ENCODE measurements around the gene CCL7. TPM values are rescaled to one million over a fixed set of nuclear protein-coding genes. Genes with fewer than 3 reads are reported as not detected.
"Not testable (repeated sequence)": the region's sequence is repeated elsewhere in the genome, so short reads cannot be mapped to it uniquely, and the experiment has no call there.

CCL7 gene
- not detected for polyA plus RNA-seq (ENCODE audit: insufficient read length)
- long read RNA-seq, donor 1: 0 reads
- long read RNA-seq, donor 2: 0 reads
- long read RNA-seq, donor 3: 0 reads
- long read RNA-seq, donor 4: 0 reads
- long read RNA-seq, donor 5: 0 reads
- long read RNA-seq, donor 6: 0 reads
- long read RNA-seq, donor 7: 0 reads
- long read RNA-seq, donor 8: 0 reads

DNA sequence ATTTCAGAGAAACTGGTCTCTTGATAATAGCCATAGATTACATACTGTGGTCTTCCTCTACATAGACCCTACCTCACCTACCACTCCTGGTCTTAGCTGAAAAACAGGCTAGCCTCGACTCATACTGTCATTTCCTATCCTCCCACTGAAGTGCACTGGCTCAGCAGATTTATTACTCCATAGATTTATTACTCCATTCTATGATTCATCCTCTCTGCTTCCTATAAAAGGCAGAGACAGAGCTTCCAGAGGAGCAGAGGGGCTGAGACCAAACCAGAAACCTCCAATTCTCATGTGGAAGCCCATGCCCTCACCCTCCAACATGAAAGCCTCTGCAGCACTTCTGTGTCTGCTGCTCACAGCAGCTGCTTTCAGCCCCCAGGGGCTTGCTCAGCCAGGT lies at the start of gene CCL7:
TSS of gene CCL7 (plus strand) at position 253 of the 400 bp plus-strand sequence. CDS start at position 323, 70 bp downstream.
- no peak for DNase-seq

GRCh38 chr17:34220752-34221395 lies 49.1 kb upstream of the CCL7 start:
- no peak for DNase-seq

- no peak for DNase-seq
Measured at GRCh38 chr17:34221411-34221810, 48.6 kb upstream of the CCL7 start.

DNA sequence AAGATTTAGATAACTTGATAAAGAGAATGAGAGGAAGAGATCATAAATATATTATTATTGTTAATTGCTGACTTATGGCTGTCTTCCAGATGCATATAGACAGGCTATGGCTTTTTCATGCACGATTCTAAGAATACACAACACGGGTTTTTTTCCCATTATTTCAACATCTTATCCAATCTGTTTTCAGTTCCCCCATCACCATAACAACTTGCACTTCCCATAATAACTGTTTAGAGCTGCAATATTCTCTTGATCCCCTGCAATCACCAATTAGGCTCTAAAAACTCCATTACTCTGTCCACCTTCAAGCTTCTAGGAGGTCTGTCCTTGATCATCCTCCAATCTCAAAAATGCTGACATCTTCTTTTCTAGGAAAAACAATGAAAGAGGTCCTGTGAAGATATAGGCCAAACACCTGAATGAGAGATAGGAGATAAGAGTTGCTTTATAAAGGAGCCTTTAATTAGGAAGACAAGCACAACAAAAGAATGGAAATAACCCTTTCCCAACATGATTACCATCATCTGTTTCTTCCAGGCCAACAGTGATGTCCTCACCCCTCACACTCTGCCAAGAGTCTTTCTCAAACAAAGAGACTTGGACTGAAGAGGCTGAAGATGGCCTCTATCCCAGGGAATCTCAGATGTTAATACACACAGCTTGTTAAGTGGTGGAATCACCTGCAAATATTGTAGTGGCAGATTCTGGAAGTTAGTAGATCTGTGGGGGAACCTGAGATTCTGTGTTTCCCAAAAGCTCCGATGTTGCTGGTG lies 47.1 kb upstream of the CCL7 start:
- no peak for DNase-seq

DNA sequence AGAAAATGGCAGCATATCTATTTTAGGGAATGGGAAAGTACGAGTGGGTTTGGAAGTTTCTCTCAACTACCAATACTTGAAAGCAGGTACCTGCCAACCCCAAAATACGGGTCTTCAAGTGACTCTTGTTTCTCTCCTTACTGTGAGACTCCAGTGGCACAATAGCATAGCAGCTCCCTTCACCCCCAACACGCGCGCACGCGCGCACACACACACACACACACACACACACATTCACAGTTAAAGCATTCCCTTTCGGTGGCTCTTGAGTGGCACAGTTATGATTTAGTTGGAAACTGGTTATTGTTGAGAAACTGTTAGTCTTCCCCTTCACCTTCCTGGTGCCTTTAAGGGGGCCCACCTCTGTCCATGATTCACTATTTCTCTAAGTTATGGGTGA lies 45.0 kb upstream of the CCL7 start:
- no peak for DNase-seq

GRCh38 chr17:34226011-34226743 lies 43.8 kb upstream of the CCL7 start:
- DNase-seq: no peak

GRCh38 chr17:34226744-34227034 lies 43.3 kb upstream of the CCL7 start:
- DNase-seq: no peak

DNA sequence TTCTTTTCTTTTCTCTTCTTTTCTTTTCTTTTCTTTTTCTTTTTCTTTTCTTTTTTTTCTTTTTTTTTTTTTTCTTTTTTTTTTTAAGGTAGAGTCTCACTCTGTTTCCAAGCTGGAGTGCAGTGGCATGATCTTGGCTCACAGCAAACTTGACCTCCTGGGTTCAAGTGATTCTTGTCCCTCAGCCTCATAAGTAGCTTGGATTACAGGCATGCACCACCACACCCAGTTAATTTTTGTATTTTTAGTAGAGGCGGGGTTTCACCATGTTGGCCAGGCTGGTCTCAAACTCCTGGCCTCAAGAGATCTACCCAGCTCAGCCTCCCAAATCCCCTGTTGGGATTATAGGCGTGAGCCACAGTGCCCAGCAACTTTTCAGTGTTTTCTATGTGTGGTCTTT lies 42.7 kb upstream of the CCL7 start:
- DNase-seq: not testable (repeated sequence)

DNA sequence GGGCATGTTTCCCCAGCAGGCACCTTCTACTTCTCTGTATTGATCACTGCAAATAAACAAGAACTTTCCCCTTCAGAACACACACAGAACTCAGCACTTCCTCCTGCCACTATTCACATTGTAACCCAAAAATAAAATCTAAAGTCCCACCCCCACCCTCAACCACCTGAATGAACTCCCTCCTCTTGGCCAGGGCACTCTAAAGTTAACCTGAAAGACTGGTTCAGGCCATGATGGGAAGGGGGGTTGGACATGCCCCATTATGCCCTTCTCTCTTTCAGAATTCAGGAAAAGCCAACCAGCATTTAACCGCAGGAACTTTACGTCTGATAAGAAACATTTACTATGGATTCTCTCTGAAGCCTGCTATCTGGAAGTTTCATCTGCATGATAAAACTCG lies 42.3 kb upstream of the CCL7 start:
- no peak for DNase-seq

DNA sequence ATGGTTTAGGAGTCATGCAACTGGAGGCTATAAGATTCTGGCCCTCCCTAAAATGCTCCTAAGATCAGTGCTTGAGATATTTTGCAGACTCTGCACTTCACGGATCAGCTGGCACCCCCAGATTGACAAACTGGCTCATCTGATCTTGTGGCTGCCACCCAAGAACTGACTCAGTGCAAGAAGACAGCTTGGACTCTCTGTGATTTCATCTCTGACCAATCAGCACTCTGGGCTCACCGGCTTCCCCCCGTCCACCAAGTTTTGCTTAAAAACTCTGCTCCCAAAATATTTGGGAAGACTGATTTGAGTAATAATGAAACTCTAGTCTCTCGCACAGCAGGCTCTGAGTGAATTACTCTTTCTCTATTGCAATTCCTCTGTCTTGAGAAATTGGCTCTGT lies 41.2 kb upstream of the CCL7 start:
- no peak for DNase-seq

DNA sequence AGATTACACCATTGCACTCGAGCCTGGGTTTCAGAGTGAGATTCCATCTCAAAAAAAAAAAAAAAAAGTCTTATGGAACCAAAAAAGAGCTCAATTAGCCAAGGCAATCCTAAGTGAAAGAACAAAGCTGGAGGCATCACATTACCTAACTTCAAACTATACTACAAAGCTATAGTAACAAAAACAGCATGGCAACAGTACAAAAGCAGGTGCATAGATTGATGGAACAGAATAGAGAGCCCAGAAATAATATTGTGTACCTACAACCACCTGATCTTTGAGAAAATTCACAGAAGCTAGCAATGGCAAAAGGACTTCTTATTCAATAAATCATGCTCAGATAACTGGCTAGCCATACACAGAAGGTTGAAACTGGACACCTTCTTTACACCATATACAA lies 39.7 kb upstream of the CCL7 start:
- DNase-seq: no peak

DNA sequence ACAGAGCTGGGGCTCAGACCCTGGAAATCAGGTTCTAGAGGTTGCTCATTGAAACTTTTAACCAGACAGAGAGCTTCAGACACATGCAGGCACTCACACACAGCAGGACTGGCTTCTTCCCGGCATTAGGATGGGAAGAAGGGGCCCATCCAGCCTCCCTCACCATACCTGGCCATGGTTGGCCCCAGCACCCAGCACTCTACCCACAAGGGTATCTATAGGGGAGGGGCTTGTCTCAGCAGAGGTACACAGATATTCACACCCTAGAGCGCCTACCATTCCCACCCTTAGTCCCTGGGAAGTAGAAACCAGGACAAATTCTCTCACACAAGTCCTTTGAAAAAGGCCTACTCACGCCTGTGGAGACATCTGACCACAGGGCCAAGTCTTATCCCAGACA lies 35.4 kb upstream of the CCL7 start:
- DNase-seq: no peak

- DNase-seq: no peak
Measured at GRCh38 chr17:34235389-34236028, 34.5 kb upstream of the CCL7 start.

DNA sequence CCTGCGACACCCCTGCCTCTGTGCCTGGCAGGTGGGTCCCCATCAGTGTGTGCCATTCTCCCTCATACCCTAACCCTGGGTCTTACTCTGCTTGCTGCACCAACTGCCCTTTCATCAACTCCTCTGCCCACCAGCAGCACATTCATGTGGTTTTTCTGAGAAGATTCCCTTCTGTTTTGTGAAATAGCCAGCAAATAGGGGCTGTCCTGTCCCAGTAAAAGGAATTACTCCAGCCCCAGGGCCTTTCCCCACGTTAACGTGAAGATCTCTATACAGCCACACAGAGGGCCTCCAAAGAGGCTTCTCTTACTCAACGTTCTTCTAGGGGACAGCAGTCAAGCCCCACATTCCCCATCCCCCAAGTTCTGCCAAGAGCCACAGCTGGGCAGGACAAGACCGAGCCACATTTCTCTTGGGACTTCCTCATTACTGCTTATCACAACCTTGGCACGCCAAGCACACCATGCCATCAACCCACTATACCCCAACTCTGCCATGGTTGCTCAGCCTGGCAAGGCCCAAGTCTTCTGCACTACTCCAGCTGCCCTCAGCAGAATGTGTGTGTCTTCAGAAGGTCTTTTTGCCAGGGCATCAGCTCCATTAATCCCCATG lies 33.6 kb upstream of the CCL7 start:
- DNase-seq: no peak

DNA sequence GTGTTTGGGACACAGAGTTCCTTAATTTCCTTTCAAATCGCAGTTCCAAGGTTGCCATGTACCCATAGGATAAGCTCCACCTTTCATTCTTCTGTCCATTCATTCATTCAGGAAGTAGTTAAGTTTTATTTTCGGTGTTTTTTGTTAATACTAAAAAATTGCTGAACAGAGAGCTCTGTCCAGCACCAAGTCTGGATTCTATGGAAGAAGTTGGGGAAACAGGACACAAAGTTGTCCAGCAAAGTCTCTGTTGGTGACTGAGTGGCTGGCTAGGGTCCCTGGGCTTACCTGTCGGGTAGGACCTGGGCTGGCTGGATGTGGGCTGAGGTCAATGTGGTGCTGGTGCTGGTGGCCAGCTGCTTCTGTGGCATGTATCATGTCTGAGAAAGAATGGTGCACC lies 32.6 kb upstream of the CCL7 start:
- DNase-seq: no peak

GRCh38 chr17:34241062-34241461 lies 29.0 kb upstream of the CCL7 start:
- DNase-seq: no peak

GRCh38 chr17:34242587-34243363 lies 27.2 kb upstream of the CCL7 start:
- no peak for DNase-seq

GRCh38 chr17:34243364-34244320 lies 26.4 kb upstream of the CCL7 start:
- DNase-seq: no peak

DNA sequence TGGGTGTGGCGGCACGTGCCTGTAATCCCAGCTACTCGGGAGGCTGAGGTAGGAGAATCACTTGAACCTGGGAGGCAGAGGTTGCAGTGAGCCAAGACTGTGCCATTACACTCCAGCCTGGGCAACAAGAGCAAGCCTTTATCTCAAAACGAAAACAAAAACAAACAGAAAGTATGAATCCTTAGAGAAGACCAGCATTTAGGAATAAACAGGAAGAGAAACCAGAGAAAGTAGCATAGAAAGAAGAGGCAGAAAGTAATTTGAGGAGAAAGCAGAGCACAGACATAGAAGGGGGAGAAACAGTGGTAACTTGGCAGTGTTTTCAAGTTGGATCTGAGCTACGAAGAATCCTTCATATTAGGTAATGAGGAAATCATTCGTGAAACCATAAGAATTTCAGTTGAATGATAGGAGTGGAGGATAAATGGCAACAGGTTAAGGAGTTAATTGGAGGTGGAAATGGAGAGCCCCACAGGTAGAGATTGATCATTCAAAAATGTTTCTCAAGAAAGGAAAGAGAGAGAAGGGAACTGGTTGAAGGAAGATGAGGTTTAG lies 24.6 kb upstream of the CCL7 start:
- no peak for DNase-seq

- DNase-seq: no peak
Measured at GRCh38 chr17:34246446-34246845, 23.6 kb upstream of the CCL7 start.

All from left kidney (tissue), 8 donors.